H9 (cell line): ENCODE measurements around the gene STMN3. TPM values are rescaled to one million over a fixed set of nuclear protein-coding genes. Genes with fewer than 3 reads are reported as not detected.
"Not testable (repeated sequence)": the region's sequence is repeated elsewhere in the genome, so short reads cannot be mapped to it uniquely, and the experiment has no call there.

ENCODE experiments used
- DNase-seq: peaks from one replicate; pipeline ENCODE4 v3.0.0-alpha.2; 2017
- H2AFZ ChIP-seq: one replicate; pipeline ENCODE4 v1.6.1; 2013; ENCODE audit warnings: mild to moderate bottlenecking, low read length, control low read depth, moderate library complexity
- H2AK5ac ChIP-seq: 2 replicates; pipeline ENCODE4 v1.6.1; 2013; ENCODE audit warnings: low read length, control low read depth, mixed read lengths; ENCODE audit not compliant: insufficient read length
- H2BK120ac ChIP-seq: one replicate; pipeline ENCODE4 v1.6.1; 2013; ENCODE audit warnings: low read depth, mild to moderate bottlenecking, low read length, control low read depth, inconsistent platforms; ENCODE audit not compliant: poor library complexity, severe bottlenecking
- H2BK12ac ChIP-seq: 2 replicates; pipeline ENCODE4 v1.6.1; 2013; ENCODE audit warnings: low read length, control low read depth, mixed read lengths, low read depth; ENCODE audit not compliant: insufficient read length
- H2BK15ac ChIP-seq: 2 replicates; pipeline ENCODE4 v1.6.1; 2013; ENCODE audit warnings: low read depth, low read length, control low read depth
- H2BK20ac ChIP-seq: one replicate; pipeline ENCODE4 v1.6.1; 2013; ENCODE audit warnings: low read depth, mild to moderate bottlenecking, low read length, control low read depth, inconsistent platforms; ENCODE audit not compliant: poor library complexity, severe bottlenecking
- H2BK5ac ChIP-seq: 2 replicates; pipeline ENCODE4 v1.6.1; 2013; ENCODE audit warnings: low read length, control low read depth, mixed read lengths; ENCODE audit not compliant: insufficient read length
- H3K14ac ChIP-seq: 2 replicates; pipeline ENCODE4 v1.6.1; 2013; ENCODE audit warnings: low read length, control low read depth; ENCODE audit not compliant: insufficient read depth
- H3K18ac ChIP-seq: 2 replicates; pipeline ENCODE4 v1.6.1; 2013; ENCODE audit warnings: low read depth, mild to moderate bottlenecking, mixed read lengths, low read length, control low read depth; ENCODE audit not compliant: insufficient read length
- H3K23ac ChIP-seq: 2 replicates; pipeline ENCODE4 v1.6.1; 2013; ENCODE audit warnings: low read length, control low read depth, mixed read lengths, low read depth; ENCODE audit not compliant: insufficient read length
- H3K23me2 ChIP-seq: 2 replicates; pipeline ENCODE4 v1.6.1; 2013; ENCODE audit warnings: low read depth, mild to moderate bottlenecking, mixed read lengths, low read length, control low read depth; ENCODE audit not compliant: insufficient read length, poor library complexity, severe bottlenecking
- H3K27ac ChIP-seq: 2 replicates; pipeline ENCODE4 v1.5.1; 2013; ENCODE audit warnings: low read length, control low read depth, mixed read lengths, low read depth; ENCODE audit not compliant: insufficient read length
- H3K27me3 ChIP-seq: 2 replicates; pipeline ENCODE4 v1.6.1; 2013; ENCODE audit warnings: low read length, control low read depth, inconsistent platforms; ENCODE audit not compliant: insufficient read depth
- H3K4ac ChIP-seq: 2 replicates; pipeline ENCODE4 v1.6.1; 2013; ENCODE audit warnings: low read depth, mild to moderate bottlenecking, control low read depth, inconsistent platforms, low read length, moderate library complexity
- H3K4me1 ChIP-seq: 2 replicates; pipeline ENCODE4 v1.6.1; 2013; ENCODE audit warnings: low read length, control low read depth, inconsistent platforms; ENCODE audit not compliant: insufficient read depth
- H3K4me2 ChIP-seq: 2 replicates; pipeline ENCODE4 v1.6.1; 2013; ENCODE audit warnings: low read length, control low read depth, mixed read lengths; ENCODE audit not compliant: insufficient read length, insufficient read depth
- H3K56ac ChIP-seq: 2 replicates; pipeline ENCODE4 v1.6.1; 2013; ENCODE audit warnings: low read depth, mild to moderate bottlenecking, mixed read lengths, low read length, control low read depth; ENCODE audit not compliant: insufficient read length
- H3K79me1 ChIP-seq: 2 replicates; pipeline ENCODE4 v1.6.1; 2013; ENCODE audit warnings: low read depth, mild to moderate bottlenecking, moderate library complexity, low read length, control low read depth, inconsistent platforms; ENCODE audit not compliant: insufficient read depth, poor library complexity, severe bottlenecking
- H3K79me2 ChIP-seq: 2 replicates; pipeline ENCODE4 v1.6.1; 2013; ENCODE audit warnings: low read length, control low read depth, inconsistent platforms; ENCODE audit not compliant: insufficient read depth
- H3K9ac ChIP-seq: 2 replicates; pipeline ENCODE4 v1.6.1; 2013; ENCODE audit warnings: low read length, control low read depth, mixed read lengths; ENCODE audit not compliant: insufficient read length; ENCODE audit errors: extremely low read depth
- H3K9me3 ChIP-seq: one replicate; pipeline ENCODE4 v1.6.1; 2013; ENCODE audit warnings: low read depth, low read length, inconsistent platforms; ENCODE audit not compliant: control insufficient read depth
- H3T11ph ChIP-seq: one replicate; pipeline ENCODE4 v1.6.1; 2013; ENCODE audit warnings: mild to moderate bottlenecking, low read length, control low read depth, inconsistent platforms
- H4K20me1 ChIP-seq: one replicate; pipeline ENCODE4 v1.6.1; 2013; ENCODE audit not compliant: control insufficient read depth, insufficient read length, insufficient read depth
- H4K5ac ChIP-seq: 2 replicates; pipeline ENCODE4 v1.6.1; 2013; ENCODE audit warnings: low read depth, mild to moderate bottlenecking, mixed read lengths, low read length, control low read depth; ENCODE audit not compliant: insufficient read length
- H4K8ac ChIP-seq: replicated peaks from 2 replicates; pipeline ENCODE4 v1.6.1; 2013; ENCODE audit warnings: low read length, control low read depth, mixed read lengths, low read depth; ENCODE audit not compliant: insufficient read length
- H4K91ac ChIP-seq: 2 replicates; pipeline ENCODE4 v1.6.1; 2013; ENCODE audit warnings: low read depth, mild to moderate bottlenecking, moderate library complexity, mixed read lengths, low read length, control low read depth; ENCODE audit not compliant: insufficient read length
- H3K27ac Mint-ChIP-seq, 3 experiments: 2 replicates in 2 of 3; 3 replicates in 1 of 3; pipeline ENCODE4 v1.8.0; 2020 to 2021; ENCODE audit warnings: mixed read lengths in 3 of 3, mild to moderate bottlenecking in 1 of 3, moderate library complexity in 1 of 3
- H3K27me3 Mint-ChIP-seq: 2 replicates; pipeline ENCODE4 v1.8.0; 2021; ENCODE audit warnings: low read depth, mild to moderate bottlenecking, moderate library complexity, mixed read lengths
- H3K36me3 Mint-ChIP-seq, 3 experiments: 2 replicates in 2 of 3; 3 replicates in 1 of 3; pipeline ENCODE4 v1.8.0; 2020 to 2021; ENCODE audit warnings: low read depth in 3 of 3, mixed read lengths in 3 of 3; ENCODE audit not compliant: insufficient read depth in 1 of 3
- H3K4me1 Mint-ChIP-seq, 2 experiments: 2 replicates each; pipeline ENCODE4 v1.8.0; 2020; ENCODE audit warnings: mixed read lengths in 2 of 2
- H3K4me3 Mint-ChIP-seq, 2 experiments: 2 replicates in 1 of 2; 3 replicates in 1 of 2; pipeline ENCODE4 v1.8.0; 2020 to 2021; ENCODE audit warnings: mild to moderate bottlenecking in 2 of 2, mixed read lengths in 2 of 2, moderate library complexity in 1 of 2
- H3K9me3 Mint-ChIP-seq, 2 experiments: 2 replicates in 1 of 2; 3 replicates in 1 of 2; pipeline ENCODE4 v1.8.0; 2020; ENCODE audit warnings: mild to moderate bottlenecking in 2 of 2, mixed read lengths in 2 of 2, moderate library complexity in 1 of 2
- WGBS: extraction: QIAGEN DNeasy Blood & Tissue Kit; methylation state at CpG from one replicate; pipeline ENCODE4 v1.1.7; 2013; ENCODE audit warnings: missing lambda C conversion rate, low lambda C conversion rate, mixed read lengths; ENCODE audit not compliant: insufficient read length; ENCODE audit errors: extremely low coverage; 5-methylcytosine and 5-hydroxymethylcytosine counted together
- total RNA-seq: library from RNA; stranded (reverse); gene quantifications from 2 replicates; pipeline ENCODE4 v1.2.1, GENCODE V29; 2021
- TF ChIP-seq, protein P1 (sequence below): fragments of 200-600 bp; sonication (generic); conservative IDR thresholded peaks from 3 replicates; pipeline ENCODE4 v1.8.0; 2021; ENCODE audit warnings: antibody characterized with exemption, mild to moderate bottlenecking

The STMN3 gene
- total RNA-seq, 1 experiment from 2014 or later, result 54.0 TPM

DNA sequence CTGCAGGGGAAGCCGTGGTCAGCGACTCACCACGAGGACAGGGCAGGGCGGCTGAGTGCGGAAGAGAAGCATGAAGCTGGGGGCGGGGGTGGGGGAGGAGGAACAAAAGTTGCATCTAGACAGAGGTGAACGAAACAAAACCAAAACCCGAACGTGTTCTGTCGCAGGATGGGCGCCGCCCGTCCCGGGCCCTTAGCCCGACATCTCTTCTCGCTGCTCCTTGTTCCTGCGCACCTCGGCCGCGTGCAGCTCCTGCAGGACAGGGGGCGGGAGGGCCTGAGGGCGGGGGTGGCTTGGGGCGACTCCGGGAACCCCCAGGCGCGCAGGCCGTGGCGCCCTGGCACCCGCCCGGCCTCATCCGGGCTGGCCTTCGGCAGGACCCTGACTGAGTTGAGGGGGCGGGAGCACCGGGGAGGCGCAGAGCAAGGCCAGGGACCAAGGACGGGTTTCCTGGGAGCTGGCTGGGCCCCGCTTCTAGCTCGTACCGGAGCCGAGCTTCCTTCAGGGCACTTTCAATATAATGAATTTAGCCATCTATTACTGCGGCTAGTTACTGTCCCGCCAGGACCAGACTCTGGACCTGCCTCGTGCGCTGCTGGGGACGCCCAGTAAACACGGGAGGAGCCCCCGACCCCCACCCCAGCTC, 12.0 kb downstream of the STMN3 start:
- Histone ChIP-seq H3K27ac (no peak overlapping the region), H2AFZ (no peak overlapping the region), H3K4me2 (peak overlapping the region; percentile 40), H3K4me1 (no peaks in the 10 kb centered on the region), H2AK5ac (no peak overlapping the region), H4K8ac (no peak overlapping the region), H3K79me1 (no peaks in the 10 kb centered on the region), H2BK20ac (no peak overlapping the region), H3T11ph (no peak overlapping the region), H4K91ac (no peak overlapping the region), H2BK5ac (no peak overlapping the region), H3K4ac (no peak overlapping the region), H3K23ac (no peak overlapping the region), H2BK120ac (no peak overlapping the region), H2BK12ac (no peak overlapping the region), H2BK15ac (no peak overlapping the region), H3K56ac (no peak overlapping the region), H3K23me2 (peaks cover 7% of the 10 kb centered on the region), H3K9ac (no peak overlapping the region), H3K79me2 (no peaks in the 10 kb centered on the region), H3K18ac (no peak overlapping the region), H4K20me1 (no peaks in the 10 kb centered on the region), H4K5ac (no peak overlapping the region), H3K27me3 (no peaks in the 10 kb centered on the region), H3K9me3 (no peaks in the 10 kb centered on the region), H3K14ac (no peak overlapping the region)
- H3K4me1 Mint-ChIP-seq, result peaks cover 6 to 15% of the 10 kb centered on the region in 2 experiments
- DNase-seq, result no peak
- H3K27ac Mint-ChIP-seq, result no peak overlapping the region
- H3K36me3 Mint-ChIP-seq, result peaks cover 0 to 3% (median 2%) of the 10 kb centered on the region in 3 experiments; a peak in 3 of 7 replicates
- H3K27me3 Mint-ChIP-seq, result peaks cover 3% of the 10 kb centered on the region; the same call in 1 of the 2 replicates
- TF ChIP-seq, protein P1, sequence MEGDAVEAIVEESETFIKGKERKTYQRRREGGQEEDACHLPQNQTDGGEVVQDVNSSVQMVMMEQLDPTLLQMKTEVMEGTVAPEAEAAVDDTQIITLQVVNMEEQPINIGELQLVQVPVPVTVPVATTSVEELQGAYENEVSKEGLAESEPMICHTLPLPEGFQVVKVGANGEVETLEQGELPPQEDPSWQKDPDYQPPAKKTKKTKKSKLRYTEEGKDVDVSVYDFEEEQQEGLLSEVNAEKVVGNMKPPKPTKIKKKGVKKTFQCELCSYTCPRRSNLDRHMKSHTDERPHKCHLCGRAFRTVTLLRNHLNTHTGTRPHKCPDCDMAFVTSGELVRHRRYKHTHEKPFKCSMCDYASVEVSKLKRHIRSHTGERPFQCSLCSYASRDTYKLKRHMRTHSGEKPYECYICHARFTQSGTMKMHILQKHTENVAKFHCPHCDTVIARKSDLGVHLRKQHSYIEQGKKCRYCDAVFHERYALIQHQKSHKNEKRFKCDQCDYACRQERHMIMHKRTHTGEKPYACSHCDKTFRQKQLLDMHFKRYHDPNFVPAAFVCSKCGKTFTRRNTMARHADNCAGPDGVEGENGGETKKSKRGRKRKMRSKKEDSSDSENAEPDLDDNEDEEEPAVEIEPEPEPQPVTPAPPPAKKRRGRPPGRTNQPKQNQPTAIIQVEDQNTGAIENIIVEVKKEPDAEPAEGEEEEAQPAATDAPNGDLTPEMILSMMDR, result no peak
- peak overlapping the region in 1 of 2 experiments; percentile 38; a peak in 1 of 5 replicates for H3K4me3 Mint-ChIP-seq
- WGBS, result no CpG with 5 or more reads among the region's 47 CpGs
- H3K9me3 Mint-ChIP-seq, result no peaks in the 10 kb centered on the region; a peak in 1 of 5 replicates

DNA sequence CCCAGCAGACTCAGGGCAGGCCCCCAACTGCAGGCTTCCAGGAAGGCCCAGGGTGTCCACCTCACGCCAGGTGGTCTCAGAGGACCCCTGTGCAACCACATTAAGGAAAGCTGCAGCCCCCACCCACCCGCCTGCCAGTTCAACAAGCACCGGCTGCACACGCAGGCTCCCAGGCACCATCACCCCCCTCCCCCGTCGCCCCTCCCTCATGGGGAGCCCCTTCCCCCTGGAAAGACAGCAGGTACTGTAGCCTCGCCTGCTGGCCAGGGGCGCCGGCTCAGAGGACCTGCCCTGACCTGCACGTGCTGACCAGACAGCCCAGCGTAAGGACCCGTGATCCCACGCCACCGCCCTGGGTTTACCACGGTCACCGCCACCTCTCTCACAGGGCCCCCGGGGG, 12.5 kb downstream of the STMN3 start:
- H3K27ac Mint-ChIP-seq, H3K18ac ChIP-seq, H2BK12ac ChIP-seq, H3K4me3 Mint-ChIP-seq, H3K9ac ChIP-seq, H4K20me1 ChIP-seq, H2BK5ac ChIP-seq, H2AFZ ChIP-seq, H3K4me2 ChIP-seq, H3K9me3 Mint-ChIP-seq, H3K14ac ChIP-seq, H2AK5ac ChIP-seq, DNase-seq, H3K27ac ChIP-seq, H3K79me2 ChIP-seq, H3K4ac ChIP-seq, H3T11ph ChIP-seq, H4K5ac ChIP-seq, H4K91ac ChIP-seq, H2BK120ac ChIP-seq, H3K23me2 ChIP-seq, H3K27me3 Mint-ChIP-seq, H4K8ac ChIP-seq, H3K36me3 Mint-ChIP-seq, H3K23ac ChIP-seq, H3K9me3 ChIP-seq, H2BK15ac ChIP-seq, H3K4me1 ChIP-seq, H2BK20ac ChIP-seq, H3K27me3 ChIP-seq, H3K79me1 ChIP-seq, H3K56ac ChIP-seq: not testable (repeated sequence)
- no CpG with 5 or more reads among the region's 17 CpGs for WGBS
- H3K4me1 Mint-ChIP-seq, result peaks cover 6 to 15% of the 10 kb centered on the region in 2 experiments
